ENCODE measurements around the gene DNM3.

The DNM3 gene

GRCh38 chr1:171997936-171998335, 156.6 kb downstream of the DNM3 start:
- no peak for TF ChIP-seq USF1 (IDR thresholded peaks at IDR 0.05)

GRCh38 chr1:171998711-171999110, 157.4 kb downstream of the DNM3 start:
- TF ChIP-seq CEBPB (IDR thresholded peaks at IDR 0.05) = no peak
- no peak for TF ChIP-seq EP300 (IDR thresholded peaks at IDR 0.05; ENCODE audit: borderline replicate concordance)
- no peak for TF ChIP-seq EGR1 (IDR thresholded peaks at IDR 0.05)
- TF ChIP-seq TCF12 (IDR thresholded peaks at IDR 0.05; ENCODE audit: low read depth) = no peak
- TF ChIP-seq YY1 (IDR thresholded peaks at IDR 0.05; ENCODE audit: low read depth) = no peak
- no peak for TF ChIP-seq MAX (IDR thresholded peaks at IDR 0.05)
- TF ChIP-seq NFIC (IDR thresholded peaks at IDR 0.05) = no peak
- TF ChIP-seq TAF1 (IDR thresholded peaks at IDR 0.05; ENCODE audit: low read depth) = no peak
- no peak for TF ChIP-seq CREB1 (IDR thresholded peaks at IDR 0.05; ENCODE audit: low read depth)
- TF ChIP-seq FOXM1 (IDR thresholded peaks at IDR 0.05; ENCODE audit: borderline replicate concordance, low read depth) = no peak
- TF ChIP-seq ZBTB7A (IDR thresholded peaks at IDR 0.05; ENCODE audit: low read depth) = no peak

GRCh38 chr1:171999756-172000155, 158.5 kb downstream of the DNM3 start:
- no peak for TF ChIP-seq CEBPB (IDR thresholded peaks at IDR 0.05)
- no peak for TF ChIP-seq ZBTB7A (IDR thresholded peaks at IDR 0.05; ENCODE audit: low read depth)
- no peak for TF ChIP-seq TEAD4 (IDR thresholded peaks at IDR 0.05)
- no peak for TF ChIP-seq FOXM1 (IDR thresholded peaks at IDR 0.05; ENCODE audit: borderline replicate concordance, low read depth)
- no peak for TF ChIP-seq MAX (IDR thresholded peaks at IDR 0.05)
- TF ChIP-seq EGR1 (IDR thresholded peaks at IDR 0.05) = no peak
- TF ChIP-seq TAF1 (IDR thresholded peaks at IDR 0.05; ENCODE audit: low read depth) = no peak
- TF ChIP-seq USF1 (IDR thresholded peaks at IDR 0.05) = no peak
- no peak for TF ChIP-seq NFIC (IDR thresholded peaks at IDR 0.05)
- TF ChIP-seq YY1 (IDR thresholded peaks at IDR 0.05; ENCODE audit: low read depth) = no peak
- TF ChIP-seq RAD21 (IDR thresholded peaks at IDR 0.05; ENCODE audit: low read depth) = no peak
- TF ChIP-seq TCF12 (IDR thresholded peaks at IDR 0.05; ENCODE audit: low read depth) = no peak
- TF ChIP-seq REST (IDR thresholded peaks at IDR 0.05; ENCODE audit: low read depth) = no peak
- TF ChIP-seq CREB1 (IDR thresholded peaks at IDR 0.05; ENCODE audit: low read depth) = no peak
- TF ChIP-seq EP300 (IDR thresholded peaks at IDR 0.05; ENCODE audit: borderline replicate concordance) = no peak

- TF ChIP-seq REST (IDR thresholded peaks at IDR 0.05; ENCODE audit: low read depth) (no peak), TEAD4 (IDR thresholded peaks at IDR 0.05) (no peak), MAX (IDR thresholded peaks at IDR 0.05) (no peak), EP300 (IDR thresholded peaks at IDR 0.05; ENCODE audit: borderline replicate concordance) (no peak), YY1 (IDR thresholded peaks at IDR 0.05; ENCODE audit: low read depth) (no peak), FOXM1 (IDR thresholded peaks at IDR 0.05; ENCODE audit: borderline replicate concordance, low read depth) (no peak), RAD21 (IDR thresholded peaks at IDR 0.05; ENCODE audit: low read depth) (no peak), EGR1 (IDR thresholded peaks at IDR 0.05) (no peak), NFIC (IDR thresholded peaks at IDR 0.05) (no peak), ZBTB7A (IDR thresholded peaks at IDR 0.05; ENCODE audit: low read depth) (no peak), CREB1 (IDR thresholded peaks at IDR 0.05; ENCODE audit: low read depth) (no peak), CEBPB (IDR thresholded peaks at IDR 0.05) (no peak), TCF12 (IDR thresholded peaks at IDR 0.05; ENCODE audit: low read depth) (no peak), TAF1 (IDR thresholded peaks at IDR 0.05; ENCODE audit: low read depth) (no peak), USF1 (IDR thresholded peaks at IDR 0.05) (no peak)
Observed at GRCh38 chr1:172001288-172001687, 160.0 kb downstream of the DNM3 start.

- TF ChIP-seq USF1 (IDR thresholded peaks at IDR 0.05) (no peak), YY1 (IDR thresholded peaks at IDR 0.05; ENCODE audit: low read depth) (no peak), RAD21 (IDR thresholded peaks at IDR 0.05; ENCODE audit: low read depth) (peak; percentile 85), NFIC (IDR thresholded peaks at IDR 0.05) (no peak), EGR1 (IDR thresholded peaks at IDR 0.05) (no peak)
Observed at GRCh38 chr1:172002725-172003345, 161.5 kb downstream of the DNM3 start.
